G401 (cell line): ENCODE results near the gene METTL18. TPM values are rescaled to one million over a fixed set of nuclear protein-coding genes. Genes with fewer than 3 reads are reported as not detected.
A peak's percentile ranks its signal among the peaks of the same experiment; 100 is the strongest.
"Not testable (repeated sequence)": the region's sequence is repeated elsewhere in the genome, so short reads cannot be mapped to it uniquely, and the experiment has no call there.

Experiments
- DNase-seq: peaks from one replicate; pipeline ENCODE4 v3.0.0-alpha.2; 2015; ENCODE audit warnings: low spot score
- in situ Hi-C: cut with HindIII; loops from 2 replicates; pipeline ENCODE4 v1.10.0; 2016; ENCODE audit warnings: low sequenced_read_pairs, mixed read lengths
- total RNA-seq: library from RNA; depleted of rRNA; stranded (reverse); fragments of >200 nt; shearing (Covaris generic); gene quantifications from 2 replicates; pipeline ENCODE4 v1.2.3, GENCODE V29; 2014; rRNA removed

The METTL18 gene
- 9.6 and 9.9 TPM in 2 replicates for total RNA-seq

GRCh38 chr1:169794530-169795416, at the start of gene METTL18:
Gene METTL18, minus strand, starts transcription at chr1:169794907. Its CDS starts 1,212 bp downstream, at chr1:169793695.
- DNase-seq = peak; percentile 97
- in situ Hi-C loops = no loop called here

GRCh38 chr1:169838942-169839341, 44.2 kb upstream of the METTL18 start:
- DNase-seq = no peak
- in situ Hi-C loops = no loop called here

DNA sequence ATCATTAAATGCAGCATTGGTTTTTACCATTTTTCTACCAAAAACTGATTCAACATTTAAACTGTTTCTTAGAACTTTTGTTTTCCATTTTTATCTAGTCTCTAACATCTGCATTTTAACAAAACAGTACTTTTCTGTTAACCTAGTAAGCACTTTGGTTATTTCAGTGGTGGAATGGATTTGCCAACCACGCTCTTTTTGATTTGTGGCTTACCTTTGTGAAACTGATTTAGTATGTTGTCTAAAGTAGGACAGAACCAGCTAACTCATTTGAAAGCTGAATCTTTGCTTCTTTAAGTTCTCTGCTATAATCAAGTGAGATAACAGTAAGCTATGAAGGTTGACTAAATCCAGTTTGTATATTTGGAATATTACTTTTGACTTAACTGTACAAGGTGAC, 41.5 kb upstream of the METTL18 start:
- no peak for DNase-seq
- in situ Hi-C loops = no loop called here

DNA sequence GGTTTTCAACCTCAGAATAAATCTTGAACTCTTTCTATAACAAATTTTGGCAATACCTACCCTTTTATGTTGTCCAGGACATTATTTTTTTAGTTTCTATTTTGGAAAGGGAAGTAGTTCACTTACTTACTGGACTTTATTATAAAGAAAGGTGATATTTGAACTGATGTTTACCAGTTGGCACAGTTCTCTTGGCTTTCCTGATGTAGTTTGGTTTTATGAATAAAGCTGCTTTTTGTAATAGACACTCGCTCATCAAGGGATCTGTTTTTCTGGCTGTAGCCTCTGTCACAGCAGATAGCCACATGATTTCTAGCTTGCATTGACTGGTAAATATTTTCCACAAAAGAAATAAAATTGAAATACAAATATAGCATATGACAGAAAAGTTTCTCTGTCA, 40.9 kb upstream of the METTL18 start:
- DNase-seq = no peak
- in situ Hi-C loops = no loop called here

- no peak for DNase-seq
- in situ Hi-C loops = no loop called here
Observed at GRCh38 chr1:169834869-169835268, 40.2 kb upstream of the METTL18 start.

DNA sequence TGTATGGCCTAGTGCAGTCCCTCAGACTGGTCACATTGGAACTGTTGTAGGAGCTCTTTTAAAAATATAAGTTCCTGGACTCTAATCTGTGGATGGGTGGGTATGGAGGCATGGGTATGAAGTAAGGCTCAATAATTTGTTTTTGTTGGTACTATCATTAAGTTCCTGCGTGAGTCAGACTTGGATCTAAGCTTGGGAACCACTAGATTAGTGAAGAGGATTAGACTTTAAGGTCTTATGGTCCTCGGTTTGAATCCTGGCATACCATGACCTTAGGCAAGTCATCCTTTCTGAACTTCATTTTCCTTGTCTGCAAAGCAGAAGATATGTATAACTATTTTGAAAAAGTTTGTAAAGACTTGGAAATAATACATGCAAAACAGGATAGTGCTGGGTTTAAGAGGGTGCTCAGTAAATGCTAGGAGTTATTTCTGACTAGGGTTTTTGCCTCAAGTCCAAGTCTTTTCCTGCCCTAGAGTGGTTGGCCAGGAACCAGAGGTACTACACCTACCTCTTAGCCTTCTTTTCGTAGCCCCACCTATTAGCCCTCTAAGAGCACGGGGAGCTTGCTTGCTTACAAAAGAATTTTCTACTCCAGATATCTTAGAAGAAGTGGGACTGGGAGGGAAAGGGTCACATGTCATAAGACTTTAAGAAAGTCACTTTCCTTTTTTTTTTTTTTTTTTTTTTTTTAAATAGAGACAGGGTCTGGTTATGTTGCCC, 38.6 kb upstream of the METTL18 start:
- in situ Hi-C loops = no loop called here
- no peak for DNase-seq

DNA sequence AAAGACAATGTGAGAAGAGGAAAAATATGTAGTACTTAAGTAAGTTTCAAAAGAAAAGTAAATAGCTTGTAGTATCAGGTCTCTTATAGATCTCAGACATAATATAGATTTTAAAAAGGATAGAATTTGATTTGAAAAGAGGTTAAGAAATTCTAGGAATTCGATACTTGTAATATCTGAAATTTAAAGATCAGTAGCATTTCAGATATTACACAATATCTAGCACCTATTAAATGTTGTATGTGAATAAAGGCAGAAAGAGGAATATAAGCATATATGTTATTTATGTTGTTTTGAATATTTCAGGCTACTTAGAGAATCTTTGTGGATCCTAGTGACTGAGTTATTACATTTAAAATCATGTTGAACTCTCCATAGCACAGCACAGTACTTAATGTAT, 35.0 kb upstream of the METTL18 start:
- no peak for DNase-seq
- in situ Hi-C loops = no loop called here

DNA sequence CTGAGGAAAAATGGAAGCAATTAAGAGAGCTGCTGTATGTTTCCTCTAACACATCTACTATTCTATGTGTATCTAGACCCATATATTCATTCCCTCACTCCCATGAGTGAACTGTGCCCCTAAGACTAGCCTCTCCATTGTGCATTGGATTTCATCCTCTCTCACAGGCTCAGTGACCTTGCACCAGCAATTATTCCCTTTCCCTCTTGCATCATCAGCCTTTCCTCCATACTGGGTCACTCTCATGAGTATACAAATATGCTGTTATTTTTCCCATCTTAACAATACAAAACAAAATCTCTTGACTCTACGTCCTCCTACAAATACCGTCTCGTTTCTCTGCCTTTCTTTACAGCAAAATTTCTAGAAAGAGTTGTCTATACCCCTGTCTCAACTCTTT, 29.4 kb upstream of the METTL18 start:
- no peak for DNase-seq
- in situ Hi-C loops = no loop called here

GRCh38 chr1:169821500-169821899, 26.8 kb upstream of the METTL18 start:
- in situ Hi-C loops = no loop called here
- DNase-seq = no peak

GRCh38 chr1:169816617-169817016, 21.9 kb upstream of the METTL18 start:
- DNase-seq = no peak
- in situ Hi-C loops = no loop called here

DNA sequence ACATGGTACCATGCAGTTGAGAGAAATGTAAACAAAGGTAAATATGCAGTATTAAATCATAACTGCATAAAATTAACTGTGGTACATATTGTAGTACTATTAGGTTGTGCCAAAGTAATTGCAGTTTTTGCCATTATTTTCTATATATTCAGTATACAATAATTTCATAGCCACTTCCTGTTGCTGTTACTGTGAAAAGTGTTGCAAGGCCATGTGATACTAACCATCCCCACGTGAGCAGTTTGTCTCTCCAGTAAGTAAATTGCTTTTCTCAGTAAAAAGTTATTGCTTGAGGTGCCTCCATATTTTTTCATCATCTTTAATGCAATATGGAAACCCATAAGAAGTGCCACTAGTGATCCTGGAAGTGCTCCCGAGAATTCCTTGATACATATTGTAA, 19.6 kb upstream of the METTL18 start:
- DNase-seq = no peak
- in situ Hi-C loops = no loop called here

GRCh38 chr1:169812131-169812530, 17.4 kb upstream of the METTL18 start:
- in situ Hi-C loops = no loop called here
- DNase-seq = no peak

DNA sequence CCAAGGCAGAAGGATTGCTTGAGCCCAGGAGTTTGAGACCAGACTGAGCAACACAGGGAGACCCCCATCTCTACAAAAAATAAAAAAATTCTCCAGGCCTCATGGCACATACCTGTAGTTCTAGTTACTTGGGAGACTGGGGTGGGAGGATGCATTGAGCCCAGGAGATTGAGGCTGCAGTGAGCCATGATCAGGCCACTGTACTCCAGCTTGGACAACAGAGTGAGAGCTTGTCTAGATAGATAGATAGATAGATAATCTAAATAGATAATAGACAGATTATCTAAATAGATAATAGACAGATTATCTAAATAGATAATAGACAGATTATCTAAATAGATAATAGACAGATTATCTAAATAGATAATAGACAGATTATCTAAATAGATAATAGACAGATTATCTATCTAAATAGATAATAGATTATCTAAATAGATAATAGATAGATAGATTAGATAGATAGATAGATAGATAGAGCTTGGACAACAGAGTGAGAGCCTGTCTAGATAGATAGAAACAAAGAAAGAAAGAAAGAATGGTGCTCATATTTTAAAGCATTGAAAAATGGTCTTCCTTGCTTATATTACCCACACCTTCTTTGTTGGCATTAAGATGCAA, 16.8 kb upstream of the METTL18 start:
- in situ Hi-C loops, DNase-seq: not testable (repeated sequence)

DNA sequence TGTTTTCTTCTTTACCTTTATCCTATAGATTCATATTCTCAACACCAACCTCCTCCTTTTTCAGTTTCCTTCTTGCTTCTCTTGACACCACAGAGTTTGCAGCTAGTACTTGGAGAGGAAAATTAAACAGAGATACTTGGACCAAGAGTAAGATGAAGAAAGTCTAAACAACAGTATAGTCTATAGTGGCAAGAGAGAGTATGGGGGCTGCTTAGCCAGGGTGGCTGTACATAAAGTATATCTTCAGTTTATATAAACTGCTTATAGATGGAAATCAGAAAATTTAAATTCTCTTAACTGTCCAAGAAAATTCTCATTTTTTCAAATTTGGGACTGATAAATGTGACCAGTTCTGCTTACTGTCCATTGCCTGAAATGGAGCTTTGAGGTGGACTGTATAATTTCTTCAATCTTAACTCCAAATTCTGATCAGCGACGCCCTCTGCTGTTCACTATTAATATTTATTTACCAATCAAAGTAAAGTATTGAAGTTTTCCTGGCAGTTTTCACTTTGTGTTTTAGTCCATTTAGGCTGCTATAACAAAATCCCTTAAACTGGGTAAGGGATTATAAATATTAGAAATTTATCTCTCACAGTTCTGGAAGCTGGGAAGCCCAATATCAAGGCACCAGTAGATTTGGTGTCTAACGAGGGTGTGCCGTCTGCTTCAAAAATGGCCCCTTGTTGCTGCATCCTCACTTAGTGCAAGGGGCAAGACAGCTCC, 14.8 kb upstream of the METTL18 start:
- DNase-seq = peak; percentile 36
- in situ Hi-C loops = no loop called here

DNA sequence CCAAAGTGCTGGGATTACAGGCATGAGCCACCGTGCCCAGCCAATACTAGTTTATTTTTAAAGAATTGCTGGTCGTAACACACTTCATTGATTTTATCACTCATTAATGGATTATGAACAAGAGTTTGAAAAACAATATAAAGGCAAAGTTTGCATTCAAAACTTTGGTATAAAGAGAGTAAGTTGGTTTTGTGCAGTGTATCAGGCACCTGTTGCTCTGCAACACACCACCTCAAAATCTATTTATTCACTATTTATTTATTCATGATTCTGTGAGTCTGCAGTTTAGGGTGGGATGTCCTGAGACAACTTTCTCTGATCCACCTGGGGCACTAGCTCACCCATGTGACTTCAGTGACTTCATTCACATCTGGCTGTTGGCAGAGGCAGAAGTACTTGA, 10.2 kb upstream of the METTL18 start:
- in situ Hi-C loops = no loop called here
- no peak for DNase-seq

- in situ Hi-C loops = no loop called here
- DNase-seq = no peak
Observed at GRCh38 chr1:169802888-169803287, 8.2 kb upstream of the METTL18 start.

DNA sequence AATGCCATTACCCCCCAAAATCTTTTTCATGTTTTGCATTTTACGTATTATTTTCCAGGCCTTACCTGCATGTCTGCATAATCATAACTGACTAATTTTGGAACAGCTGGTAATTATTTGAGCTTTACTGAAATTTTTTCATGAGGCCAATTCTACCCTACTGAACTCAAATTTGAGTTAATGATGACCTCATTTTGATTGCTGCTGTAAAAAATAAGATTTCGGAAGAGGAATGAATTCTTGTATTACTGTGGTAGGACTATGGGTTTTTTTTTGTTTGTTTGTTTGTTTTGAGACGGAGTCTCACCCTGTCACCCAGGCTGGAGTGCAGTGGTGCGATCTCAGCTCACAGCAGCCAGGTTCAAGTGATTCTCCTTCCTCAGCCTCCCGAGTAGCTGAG, 2.6 kb upstream of the METTL18 start:
- in situ Hi-C loops = no loop called here
- DNase-seq = no peak

DNA sequence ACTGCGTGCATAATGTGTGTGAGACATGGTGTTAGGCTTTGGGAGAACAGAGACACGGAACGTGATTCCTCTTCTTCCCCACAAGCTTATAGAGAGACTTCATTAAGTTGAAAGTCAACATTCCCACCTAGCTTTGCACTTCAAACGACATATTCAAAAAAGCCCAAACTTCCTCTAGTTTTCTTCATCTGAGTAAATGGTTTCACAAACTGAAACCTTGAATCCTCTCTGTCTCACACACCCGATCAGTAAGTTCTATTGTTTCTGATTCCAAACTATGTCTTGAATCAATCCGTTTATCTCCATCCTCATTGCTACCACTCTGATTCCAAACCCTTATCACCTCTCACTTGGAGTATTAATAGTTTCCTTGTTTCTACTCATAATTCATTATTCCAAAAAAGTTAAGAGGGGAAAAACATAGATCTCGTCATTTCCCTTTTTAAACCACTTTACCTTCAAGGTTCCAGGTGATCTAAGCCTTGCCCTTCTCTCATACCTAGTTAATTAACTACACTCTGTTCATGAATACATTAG, 1.6 kb upstream of the METTL18 start:
- in situ Hi-C loops = no loop called here
- DNase-seq = no peak

DNA sequence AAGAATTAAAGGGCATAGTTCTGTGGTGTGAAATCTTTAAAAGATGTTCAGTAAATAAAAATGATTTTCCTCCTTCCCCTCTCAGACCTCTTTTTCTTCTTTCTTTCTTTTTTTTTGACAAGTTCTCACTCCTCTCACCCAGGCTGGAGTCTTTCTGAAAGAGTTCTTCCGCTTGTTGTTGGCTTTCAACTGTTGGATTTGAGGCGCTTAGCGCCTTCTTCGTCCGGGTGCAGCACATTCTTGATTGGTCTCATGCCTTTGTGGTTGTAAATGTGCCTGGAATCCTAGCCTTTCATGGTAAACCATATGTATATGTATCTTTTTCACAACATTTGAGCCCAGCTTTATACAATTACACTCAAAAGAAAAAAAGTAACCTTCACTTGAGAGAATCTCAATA, 980 bp upstream of the METTL18 start:
- no peak for DNase-seq
- in situ Hi-C loops = no loop called here
